Measurements from ENCODE around the gene PDE4D. TPM values are rescaled to one million over a fixed set of nuclear protein-coding genes. Genes with fewer than 3 reads are reported as not detected.

The PDE4D gene
- total and polyA plus RNA-seq, 2 donors (not counting 3 experiments of a cell fraction or from before 2014, with no cell fraction given) = 34.5 to 51.2 TPM

DNA sequence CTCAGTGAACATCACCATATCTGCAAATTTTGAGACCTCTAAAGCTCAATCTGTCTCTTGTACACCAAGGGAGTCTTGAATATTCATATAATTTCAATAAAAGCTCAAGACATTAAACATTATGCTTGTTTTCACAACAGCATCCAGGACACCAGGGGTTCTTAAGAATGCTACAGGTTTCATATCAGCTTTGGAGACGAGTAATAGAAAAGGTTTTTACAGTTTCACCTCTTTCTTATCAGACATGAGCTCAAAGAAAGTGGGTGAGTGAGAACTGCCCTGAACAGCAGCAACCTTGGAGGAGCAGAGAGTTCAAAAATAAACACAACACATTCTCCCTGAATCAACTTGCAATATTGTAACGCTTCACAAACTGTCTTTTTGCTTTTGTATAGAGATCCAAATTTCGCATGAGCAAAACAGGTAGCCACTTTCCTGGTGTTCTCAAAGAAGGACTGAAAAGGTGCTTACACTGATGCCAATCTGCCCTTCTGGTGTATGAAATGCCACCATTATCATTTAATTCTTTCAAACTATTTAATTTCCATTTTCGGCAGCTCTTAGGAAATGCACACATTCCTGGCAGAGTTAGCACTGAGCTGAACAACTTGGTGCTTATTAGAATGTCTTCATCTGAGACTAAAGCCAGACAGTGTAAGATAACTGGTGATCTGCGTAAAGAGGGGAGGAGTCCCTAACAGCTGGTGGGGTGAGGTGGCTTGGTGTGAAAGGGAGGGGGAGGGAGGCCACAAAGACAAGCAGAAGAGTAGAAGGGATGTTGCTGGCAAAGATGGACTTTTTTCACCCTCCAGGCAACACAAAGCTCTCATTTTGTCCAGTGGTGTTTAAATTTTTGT is 535.3 kb downstream of the PDE4D start:
- dilution Hi-C loops (cut with MboI; ENCODE audit: extremely low pct_ligation_motif_present, low sequenced_read_pairs) (no loop called here), intact Hi-C loops (cut with micrococcal nuclease) (loop anchor here (5.0 kb wide), 1 partner anchor 61 kb away; no protein-coding TSS in a partner anchor)
- ChIA-PET POLR2A (no interaction called here), CTCF (interaction anchor here (0.8 to 3.1 kb wide), 12 partner anchors 8 to 184 kb away, joined by 3 to 21 read pairs (median 5); no protein-coding TSS in a partner anchor)
- no peak overlapping the region for H3K4me3 ChIP-seq (replicated peaks in 1 of 3; ENCODE audit: insufficient read depth in 1 of 3, low read depth in 1 of 3, low read length in 3 of 3)
- peaks cover 11% of the 10 kb centered on the region for H3K4me1 ChIP-seq (ENCODE audit: control insufficient read depth, extremely low read depth, insufficient read depth, low read length)
- FAIRE-seq = no peak
- H3K27ac ChIP-seq (ENCODE audit: insufficient read depth, low read depth, low read length) = no peak overlapping the region
- DNase-seq (ENCODE audit: low read depth, low spot score) = no peak
- BruUV-seq (replicated peaks) = no TSS peak
- no peaks in the 10 kb centered on the region for H3K36me3 ChIP-seq (ENCODE audit: control insufficient read depth in 2 of 2, extremely low read depth in 1 of 2, insufficient read depth in 2 of 2, low read length in 2 of 2)
- no peak overlapping the region for H3K4me2 ChIP-seq (ENCODE audit: insufficient read depth, low read length)
- H3K79me2 ChIP-seq (ENCODE audit: control insufficient read depth, insufficient read depth, low read length) = no peaks in the 10 kb centered on the region
- H3K9me1 ChIP-seq (replicated peaks; ENCODE audit: control insufficient read depth, extremely low read depth, insufficient read depth, low read length) = no peaks in the 10 kb centered on the region
- no peak for TF ChIP-seq POLR2AphosphoS5 (IDR thresholded peaks at IDR 0.05; ENCODE audit: insufficient read depth, low read depth, low read length)
- no peak for TF ChIP-seq POLR2A (IDR thresholded peaks at IDR 0.05; ENCODE audit: low read depth, low read length)
- no peak for TF ChIP-seq EZH2 (IDR thresholded peaks at IDR 0.05; ENCODE audit: borderline replicate concordance, low read depth, low read length, severe bottlenecking)
- no peak for TF ChIP-seq MYC (IDR thresholded peaks at IDR 0.05; ENCODE audit: low read depth, low read length)
- TF ChIP-seq, protein P1, sequence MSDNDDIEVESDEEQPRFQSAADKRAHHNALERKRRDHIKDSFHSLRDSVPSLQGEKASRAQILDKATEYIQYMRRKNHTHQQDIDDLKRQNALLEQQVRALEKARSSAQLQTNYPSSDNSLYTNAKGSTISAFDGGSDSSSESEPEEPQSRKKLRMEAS (IDR thresholded peaks at IDR 0.05; ENCODE audit: insufficient read depth, insufficient read length) = no peak
- TF ChIP-seq, protein P2, sequence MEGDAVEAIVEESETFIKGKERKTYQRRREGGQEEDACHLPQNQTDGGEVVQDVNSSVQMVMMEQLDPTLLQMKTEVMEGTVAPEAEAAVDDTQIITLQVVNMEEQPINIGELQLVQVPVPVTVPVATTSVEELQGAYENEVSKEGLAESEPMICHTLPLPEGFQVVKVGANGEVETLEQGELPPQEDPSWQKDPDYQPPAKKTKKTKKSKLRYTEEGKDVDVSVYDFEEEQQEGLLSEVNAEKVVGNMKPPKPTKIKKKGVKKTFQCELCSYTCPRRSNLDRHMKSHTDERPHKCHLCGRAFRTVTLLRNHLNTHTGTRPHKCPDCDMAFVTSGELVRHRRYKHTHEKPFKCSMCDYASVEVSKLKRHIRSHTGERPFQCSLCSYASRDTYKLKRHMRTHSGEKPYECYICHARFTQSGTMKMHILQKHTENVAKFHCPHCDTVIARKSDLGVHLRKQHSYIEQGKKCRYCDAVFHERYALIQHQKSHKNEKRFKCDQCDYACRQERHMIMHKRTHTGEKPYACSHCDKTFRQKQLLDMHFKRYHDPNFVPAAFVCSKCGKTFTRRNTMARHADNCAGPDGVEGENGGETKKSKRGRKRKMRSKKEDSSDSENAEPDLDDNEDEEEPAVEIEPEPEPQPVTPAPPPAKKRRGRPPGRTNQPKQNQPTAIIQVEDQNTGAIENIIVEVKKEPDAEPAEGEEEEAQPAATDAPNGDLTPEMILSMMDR (IDR thresholded peaks at IDR 0.05; ENCODE audit: extremely low read depth in 1 of 2, insufficient read depth in 1 of 2, low read depth in 1 of 2, low read length in 2 of 2) = no peak
- no peak for TF ChIP-seq JUN (IDR thresholded peaks at IDR 0.05; ENCODE audit: borderline replicate concordance, insufficient read depth, insufficient read length, low read depth)
- H3K27me3 ChIP-seq (ENCODE audit: control insufficient read depth in 2 of 2, insufficient read depth in 2 of 2, low read length in 2 of 2) = no peaks in the 10 kb centered on the region
- H4K20me1 ChIP-seq (replicated peaks; ENCODE audit: control insufficient read depth, extremely low read depth, insufficient read depth, low read length) = no peaks in the 10 kb centered on the region
- H2AFZ ChIP-seq (ENCODE audit: low read depth, low read length) = no peak overlapping the region
- H3K9ac ChIP-seq (replicated peaks; ENCODE audit: extremely low read depth, insufficient read depth, low read length) = no peak overlapping the region
- H3K9me3 ChIP-seq (replicated peaks; ENCODE audit: control insufficient read depth, insufficient read depth, low read length) = no peaks in the 10 kb centered on the region

Measured in endothelial cell of umbilical vein (primary cell).